Smooth muscle cell (in vitro differentiated cells): ENCODE data around the gene RHBDD1. TPM values are rescaled to one million over a fixed set of nuclear protein-coding genes. Genes with fewer than 3 reads are reported as not detected.

ENCODE experiments used
- DNase-seq: peaks from one replicate; lab custom pipeline; 2025; ENCODE audit not compliant: unreplicated experiment; lab: John Stamatoyannopoulos, UW
- H2AFZ ChIP-seq: fragments of 200-600 bp; sonication (generic); 2 replicates; pipeline ENCODE4 v1.6.0; 2016; ENCODE audit warnings: antibody characterized with exemption, low read depth, mild to moderate bottlenecking
- H3F3A ChIP-seq: fragments of 200-600 bp; sonication (generic); 2 replicates; pipeline ENCODE4 v1.6.0; 2017; ENCODE audit warnings: antibody characterized with exemption, low read depth
- H3K27ac ChIP-seq: fragments of 200-600 bp; sonication (generic); 2 replicates; pipeline ENCODE4 v1.5.1; 2016; ENCODE audit warnings: low read depth, mild to moderate bottlenecking
- H3K27me3 ChIP-seq: fragments of 200-600 bp; sonication (generic); 2 replicates; pipeline ENCODE4 v1.6.1; 2016; ENCODE audit warnings: low read depth, mild to moderate bottlenecking
- H3K36me3 ChIP-seq: fragments of 200-600 bp; sonication (generic); 2 replicates; pipeline ENCODE4 v1.5.1; 2016; ENCODE audit warnings: low read depth
- H3K4me1 ChIP-seq: fragments of 200-600 bp; sonication (generic); 2 replicates; pipeline ENCODE4 v1.5.1; 2016; ENCODE audit warnings: low read depth
- H3K4me2 ChIP-seq: fragments of 200-600 bp; sonication (generic); 2 replicates; pipeline ENCODE4 v1.6.0; 2016; ENCODE audit warnings: mild to moderate bottlenecking
- H3K4me3 ChIP-seq: fragments of 200-600 bp; sonication (generic); 2 replicates; pipeline ENCODE4 v1.5.1; 2016; ENCODE audit warnings: mild to moderate bottlenecking
- H3K79me2 ChIP-seq: fragments of 200-600 bp; sonication (generic); 2 replicates; pipeline ENCODE4 v1.6.0; 2016; ENCODE audit warnings: low read depth, mild to moderate bottlenecking
- H3K9ac ChIP-seq: fragments of 200-600 bp; sonication (generic); 2 replicates; pipeline ENCODE4 v1.6.0; 2016; ENCODE audit warnings: low read depth
- H3K9me3 ChIP-seq: fragments of 200-600 bp; sonication (generic); replicated peaks from 2 replicates; pipeline ENCODE4 v1.5.1; 2016; ENCODE audit warnings: low read depth
- H4K20me1 ChIP-seq: fragments of 200-600 bp; sonication (generic); 2 replicates; pipeline ENCODE4 v1.6.0; 2016; ENCODE audit warnings: low read depth
- WGBS: methylation state at CpG from one replicate; pipeline ENCODE4 v1.1.7; 2016; ENCODE audit warnings: low lambda C conversion rate; 5-methylcytosine and 5-hydroxymethylcytosine counted together
- polyA plus RNA-seq: library from polyadenylated mRNA; unstranded; fragments of >200 nt; fragmentation: Nextera tagmentation; extraction: Ambion mirVana; gene quantifications from 2 replicates; pipeline ENCODE4 v1.2.1, GENCODE V29; 2016
- total RNA-seq: library from RNA; depleted of rRNA; stranded (reverse); fragments of >200 nt; gene quantifications from 2 replicates; pipeline ENCODE4 v1.2.3, GENCODE V29; 2014
- TF ChIP-seq, protein P1 (sequence below): fragments of 200-600 bp; sonication (generic); IDR thresholded peaks from 2 replicates; pipeline ENCODE4 v1.5.1; 2017; ENCODE audit warnings: borderline replicate concordance, mild to moderate bottlenecking, antibody characterized with exemption; ENCODE audit not compliant: insufficient read depth, poor library complexity, severe bottlenecking

The RHBDD1 gene
- total and polyA plus RNA-seq, 2 experiments from 2014 or later: 11.3 to 20.7 TPM

DNA sequence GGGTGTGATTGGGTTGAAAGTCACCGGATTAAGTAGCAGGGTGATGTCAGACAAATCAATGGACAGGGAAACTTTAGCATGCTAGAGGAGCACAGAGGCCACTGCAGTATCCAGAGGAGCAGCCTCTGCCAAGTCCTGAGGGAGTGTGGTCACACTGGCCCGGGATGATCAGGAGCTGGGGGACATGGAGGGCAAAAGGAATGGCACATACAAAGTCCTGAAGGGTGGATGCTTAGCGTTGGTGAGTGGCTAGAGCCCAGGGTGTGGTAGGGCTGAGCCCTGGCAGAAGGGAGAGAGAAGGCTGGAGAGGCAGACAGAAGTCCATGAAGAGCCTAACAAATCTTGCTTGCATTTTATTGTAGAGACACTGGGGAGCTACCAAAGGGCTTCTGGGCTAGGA, 58.9 kb downstream of the RHBDD1 start:
- Histone ChIP-seq H4K20me1 (no peaks in the 10 kb centered on the region), H3K27me3 (no peaks in the 10 kb centered on the region), H3K4me2 (no peak overlapping the region), H3K9ac (no peak overlapping the region), H3K79me2 (no peaks in the 10 kb centered on the region), H3K4me1 (no peaks in the 10 kb centered on the region), H3K9me3 (no peaks in the 10 kb centered on the region), H3K27ac (no peak overlapping the region), H2AFZ (no peak overlapping the region), H3F3A (no peaks in the 10 kb centered on the region), H3K36me3 (no peaks in the 10 kb centered on the region), H3K4me3 (no peak overlapping the region)
- 98% methylated on average over 3 of the region's 3 CpGs for WGBS
- DNase-seq: no peak
- TF ChIP-seq, protein P1, sequence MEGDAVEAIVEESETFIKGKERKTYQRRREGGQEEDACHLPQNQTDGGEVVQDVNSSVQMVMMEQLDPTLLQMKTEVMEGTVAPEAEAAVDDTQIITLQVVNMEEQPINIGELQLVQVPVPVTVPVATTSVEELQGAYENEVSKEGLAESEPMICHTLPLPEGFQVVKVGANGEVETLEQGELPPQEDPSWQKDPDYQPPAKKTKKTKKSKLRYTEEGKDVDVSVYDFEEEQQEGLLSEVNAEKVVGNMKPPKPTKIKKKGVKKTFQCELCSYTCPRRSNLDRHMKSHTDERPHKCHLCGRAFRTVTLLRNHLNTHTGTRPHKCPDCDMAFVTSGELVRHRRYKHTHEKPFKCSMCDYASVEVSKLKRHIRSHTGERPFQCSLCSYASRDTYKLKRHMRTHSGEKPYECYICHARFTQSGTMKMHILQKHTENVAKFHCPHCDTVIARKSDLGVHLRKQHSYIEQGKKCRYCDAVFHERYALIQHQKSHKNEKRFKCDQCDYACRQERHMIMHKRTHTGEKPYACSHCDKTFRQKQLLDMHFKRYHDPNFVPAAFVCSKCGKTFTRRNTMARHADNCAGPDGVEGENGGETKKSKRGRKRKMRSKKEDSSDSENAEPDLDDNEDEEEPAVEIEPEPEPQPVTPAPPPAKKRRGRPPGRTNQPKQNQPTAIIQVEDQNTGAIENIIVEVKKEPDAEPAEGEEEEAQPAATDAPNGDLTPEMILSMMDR: no peak

DNA sequence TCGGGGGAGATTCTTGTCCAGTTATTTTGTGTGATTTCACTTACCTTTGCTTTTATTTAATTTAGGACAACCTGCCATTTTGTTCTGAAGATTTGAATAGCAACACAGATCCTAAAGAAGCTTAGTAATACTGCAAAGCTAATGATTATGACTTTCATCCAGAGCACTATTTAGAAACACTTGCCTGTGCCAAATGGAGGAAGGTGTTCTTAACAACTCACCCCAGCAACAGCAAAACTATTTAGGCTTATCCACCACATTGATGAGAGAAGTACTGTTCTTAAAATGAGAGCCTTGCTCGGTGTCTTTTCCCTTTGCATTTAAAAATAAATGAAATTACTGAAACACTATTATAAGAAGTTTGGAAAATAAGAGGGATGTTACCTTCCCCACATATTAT, 59.7 kb downstream of the RHBDD1 start:
- Histone ChIP-seq H3K27me3 (no peaks in the 10 kb centered on the region), H3K9ac (no peak overlapping the region), H3F3A (no peaks in the 10 kb centered on the region), H4K20me1 (no peaks in the 10 kb centered on the region), H3K9me3 (no peaks in the 10 kb centered on the region), H3K4me2 (no peak overlapping the region), H3K4me1 (no peaks in the 10 kb centered on the region), H2AFZ (no peak overlapping the region), H3K36me3 (no peaks in the 10 kb centered on the region), H3K27ac (no peak overlapping the region), H3K79me2 (no peaks in the 10 kb centered on the region), H3K4me3 (no peak overlapping the region)
- TF ChIP-seq, protein P1: no peak
- DNase-seq: no peak
- 92% methylated on average over 2 of the region's 2 CpGs for WGBS

DNA sequence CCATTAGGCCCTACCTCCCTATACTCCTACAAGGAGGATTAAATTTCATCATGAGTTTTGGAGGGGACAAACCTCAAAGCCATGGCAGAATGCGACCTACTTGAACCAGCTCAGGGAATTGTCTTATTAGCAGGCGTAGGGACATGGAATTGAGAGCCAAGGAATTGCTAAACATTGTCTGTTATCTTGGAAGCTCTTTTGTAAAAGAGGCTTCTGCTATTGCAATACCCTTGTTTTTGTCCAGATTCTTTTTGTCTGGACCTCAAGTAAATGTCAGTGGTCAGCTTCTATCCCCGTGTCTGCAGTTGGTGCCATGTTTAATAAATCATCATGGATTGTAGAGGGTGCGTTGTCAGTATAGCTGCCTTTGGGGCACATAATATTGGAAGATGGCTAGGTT, 62.3 kb downstream of the RHBDD1 start:
- TF ChIP-seq, protein P1: no peak
- H3K27me3 ChIP-seq: no peaks in the 10 kb centered on the region
- no peaks in the 10 kb centered on the region for H3K9me3 ChIP-seq
- DNase-seq: no peak
- H3K36me3 ChIP-seq: no peaks in the 10 kb centered on the region
- no peaks in the 10 kb centered on the region for H3K79me2 ChIP-seq
- H3K27ac ChIP-seq: no peak overlapping the region
- H3K4me2 ChIP-seq: no peak overlapping the region
- H3K9ac ChIP-seq: no peak overlapping the region
- no peaks in the 10 kb centered on the region for H4K20me1 ChIP-seq
- H3K4me1 ChIP-seq: no peaks in the 10 kb centered on the region
- H3F3A ChIP-seq: no peaks in the 10 kb centered on the region
- H3K4me3 ChIP-seq: no peak overlapping the region
- WGBS: 94% methylated on average over 4 of the region's 4 CpGs
- no peak overlapping the region for H2AFZ ChIP-seq

DNA sequence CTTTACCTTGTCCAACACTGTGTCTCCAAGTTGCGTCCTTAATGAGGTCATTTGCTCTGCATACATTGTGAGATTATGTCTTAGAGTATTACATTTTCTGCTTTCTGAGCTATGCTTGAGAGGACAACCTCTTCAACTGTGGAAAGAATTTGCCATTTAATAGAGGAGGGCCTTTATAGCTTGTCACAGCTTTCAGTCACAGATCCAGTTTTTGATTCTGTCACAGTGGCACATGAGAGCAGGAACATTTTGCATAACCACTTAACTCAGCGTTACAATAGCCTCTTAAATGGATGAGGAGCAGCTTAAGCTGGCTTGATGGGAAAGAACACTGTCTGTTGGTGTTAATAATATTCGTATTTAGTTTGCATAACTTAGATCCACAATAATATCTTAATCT, 63.0 kb downstream of the RHBDD1 start:
- 92% methylated on average over 3 of the region's 3 CpGs for WGBS
- no peaks in the 10 kb centered on the region for H3F3A ChIP-seq
- no peaks in the 10 kb centered on the region for H3K4me1 ChIP-seq
- no peak for DNase-seq
- H3K4me2 ChIP-seq: no peak overlapping the region
- H3K27ac ChIP-seq: no peak overlapping the region
- H3K79me2 ChIP-seq: no peaks in the 10 kb centered on the region
- H3K9ac ChIP-seq: no peak overlapping the region
- no peaks in the 10 kb centered on the region for H3K9me3 ChIP-seq
- H3K27me3 ChIP-seq: no peaks in the 10 kb centered on the region
- no peak overlapping the region for H3K4me3 ChIP-seq
- no peaks in the 10 kb centered on the region for H4K20me1 ChIP-seq
- TF ChIP-seq, protein P1: no peak
- no peak overlapping the region for H2AFZ ChIP-seq
- no peaks in the 10 kb centered on the region for H3K36me3 ChIP-seq
